HuH-7.5 (cell line): Measurements from ENCODE around the gene PLIN4.

Experiments used
- DNase-seq: peaks from one replicate; pipeline ENCODE4 v3.0.0; 2011; ENCODE audit warnings: low spot score

The PLIN4 gene

DNA sequence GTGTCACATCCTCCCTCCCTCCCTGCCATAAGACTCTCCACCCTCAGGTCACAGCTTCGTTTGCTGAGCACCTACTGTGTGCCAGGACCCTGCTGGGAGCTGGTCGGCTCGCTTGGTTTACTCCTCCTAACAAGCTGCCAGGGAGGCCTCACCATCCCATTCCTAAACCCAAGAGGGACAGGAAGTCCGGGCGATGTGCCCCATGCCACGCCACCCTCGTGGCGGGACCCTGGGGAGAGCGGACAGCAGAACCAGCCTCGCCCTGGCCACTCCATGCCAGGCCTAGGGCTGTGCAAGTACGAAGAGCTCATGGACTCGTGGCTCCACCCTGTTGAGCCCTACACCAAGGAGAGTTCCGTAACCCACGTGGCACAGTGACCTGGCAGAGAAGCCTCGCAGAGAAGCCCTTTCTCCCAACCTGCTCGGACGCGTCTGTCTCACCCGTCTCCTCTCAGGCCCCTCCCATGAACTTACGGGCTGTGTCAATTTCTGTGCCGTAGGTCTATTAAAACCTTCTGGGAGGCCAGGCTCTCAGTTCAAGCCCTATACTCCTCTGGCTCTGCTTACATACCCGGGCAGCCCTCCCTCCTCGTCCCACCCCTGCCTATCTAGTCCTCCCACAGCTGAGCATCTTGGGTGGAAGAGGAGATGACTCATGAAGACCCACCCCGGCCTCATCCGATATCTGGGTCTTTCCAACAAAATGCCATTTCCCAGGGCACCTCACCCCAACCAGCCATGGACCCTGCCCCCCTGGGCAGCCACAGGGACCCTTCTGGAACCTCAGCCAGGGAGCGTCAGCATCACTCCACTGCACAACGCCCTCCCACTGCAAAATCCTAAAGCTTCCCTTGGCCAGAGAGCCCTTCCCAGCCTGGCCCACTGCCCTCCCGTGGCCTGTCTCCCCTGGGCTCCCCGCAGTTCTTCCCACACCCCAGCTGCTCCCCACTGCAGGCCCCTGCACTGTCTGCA, 63.3 kb downstream of the PLIN4 start:
- DNase-seq: no peak

DNA sequence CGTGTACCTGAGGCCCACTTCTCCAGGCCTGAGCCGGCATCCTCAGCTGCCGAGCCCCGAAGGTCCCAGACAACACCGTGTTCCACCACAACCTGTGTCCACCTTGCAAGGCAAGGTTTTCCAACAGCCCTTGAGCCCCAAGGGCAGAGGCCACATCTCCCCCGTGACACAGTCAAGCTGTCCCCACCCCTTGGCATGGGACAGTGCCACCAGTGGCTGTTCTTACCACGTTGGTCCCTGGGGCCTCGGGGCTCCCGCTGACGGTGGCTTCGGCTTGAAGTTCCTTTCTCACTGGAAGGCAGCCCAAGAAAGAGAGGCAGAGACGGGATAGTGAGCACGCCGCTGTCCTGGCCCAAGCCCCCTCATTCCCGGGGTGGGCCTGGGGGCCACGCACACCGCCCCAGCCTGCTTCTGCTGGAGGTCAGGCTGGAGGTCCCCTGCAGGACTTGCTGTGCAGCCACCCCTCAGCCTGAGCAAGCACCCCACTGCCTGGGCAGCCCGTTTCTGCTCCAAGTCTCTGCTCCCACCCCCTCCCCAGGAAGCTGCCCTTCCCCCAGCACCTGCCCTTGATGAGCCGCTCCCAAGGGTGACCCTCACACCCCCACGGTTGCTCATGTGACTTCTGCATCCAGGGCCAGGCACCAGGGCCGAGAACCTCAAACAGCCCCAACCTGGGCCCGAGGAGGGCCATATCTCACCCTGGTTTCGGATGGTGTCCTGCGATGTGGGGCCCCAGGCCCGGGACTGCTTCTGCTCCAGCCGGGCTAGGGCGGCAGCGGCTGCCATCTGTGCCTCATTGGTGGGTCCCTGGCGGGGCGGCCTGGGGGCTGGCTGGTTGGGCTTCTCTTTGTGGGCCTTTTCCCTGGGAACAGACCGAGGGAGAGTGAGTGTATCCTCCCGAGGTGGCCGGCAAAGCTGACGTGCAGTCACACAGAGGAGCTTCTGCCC, 64.8 kb downstream of the PLIN4 start:
- DNase-seq: no peak

DNA sequence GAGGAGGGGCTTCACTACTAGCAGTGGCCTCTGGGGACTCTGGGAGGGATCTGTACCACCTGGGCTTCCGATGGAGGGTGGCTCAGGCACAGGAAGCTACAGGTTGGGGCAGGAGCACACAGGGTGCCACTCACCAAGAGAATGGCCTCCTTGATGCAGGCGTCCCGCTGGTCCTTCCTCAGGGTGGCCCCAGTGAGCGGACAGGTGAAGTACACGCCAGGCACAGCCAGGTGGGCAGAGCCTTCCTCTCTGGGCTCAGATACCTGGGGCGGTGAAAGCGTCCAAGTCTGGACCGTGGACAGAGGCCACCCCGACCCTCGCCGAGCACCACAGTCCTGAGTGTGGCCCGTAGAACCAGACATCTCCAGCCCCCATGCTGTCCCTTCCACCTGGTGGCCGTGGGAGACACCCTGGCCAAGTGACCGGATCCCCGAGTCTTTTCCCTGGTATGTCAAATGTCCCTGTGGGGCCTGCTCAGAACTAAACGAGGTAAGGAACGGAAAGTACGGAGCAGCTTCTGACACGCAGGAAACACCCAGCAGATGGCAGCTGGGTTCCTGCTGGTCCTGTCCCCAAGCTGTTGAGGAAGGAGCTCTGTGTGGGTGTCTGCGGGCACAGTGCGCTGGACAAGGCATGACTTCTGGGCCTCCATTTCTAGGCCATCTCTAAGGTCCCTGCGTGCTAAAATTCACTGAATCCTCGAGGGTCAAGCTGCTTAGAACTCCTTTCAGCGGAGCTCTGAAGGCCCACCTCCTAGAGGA, 65.9 kb downstream of the PLIN4 start:
- DNase-seq: no peak
